Germinal center (tissue), 1 donor: ENCODE results near the gene PBRM1.
"Not testable (repeated sequence)": the region's sequence is repeated elsewhere in the genome, so short reads cannot be mapped to it uniquely, and the experiment has no call there.

Experiments used
- DNase-seq: peaks from one replicate; pipeline ENCODE4 v3.0.0; 2012; ENCODE audit warnings: mixed read lengths, low spot score

The PBRM1 gene

DNA sequence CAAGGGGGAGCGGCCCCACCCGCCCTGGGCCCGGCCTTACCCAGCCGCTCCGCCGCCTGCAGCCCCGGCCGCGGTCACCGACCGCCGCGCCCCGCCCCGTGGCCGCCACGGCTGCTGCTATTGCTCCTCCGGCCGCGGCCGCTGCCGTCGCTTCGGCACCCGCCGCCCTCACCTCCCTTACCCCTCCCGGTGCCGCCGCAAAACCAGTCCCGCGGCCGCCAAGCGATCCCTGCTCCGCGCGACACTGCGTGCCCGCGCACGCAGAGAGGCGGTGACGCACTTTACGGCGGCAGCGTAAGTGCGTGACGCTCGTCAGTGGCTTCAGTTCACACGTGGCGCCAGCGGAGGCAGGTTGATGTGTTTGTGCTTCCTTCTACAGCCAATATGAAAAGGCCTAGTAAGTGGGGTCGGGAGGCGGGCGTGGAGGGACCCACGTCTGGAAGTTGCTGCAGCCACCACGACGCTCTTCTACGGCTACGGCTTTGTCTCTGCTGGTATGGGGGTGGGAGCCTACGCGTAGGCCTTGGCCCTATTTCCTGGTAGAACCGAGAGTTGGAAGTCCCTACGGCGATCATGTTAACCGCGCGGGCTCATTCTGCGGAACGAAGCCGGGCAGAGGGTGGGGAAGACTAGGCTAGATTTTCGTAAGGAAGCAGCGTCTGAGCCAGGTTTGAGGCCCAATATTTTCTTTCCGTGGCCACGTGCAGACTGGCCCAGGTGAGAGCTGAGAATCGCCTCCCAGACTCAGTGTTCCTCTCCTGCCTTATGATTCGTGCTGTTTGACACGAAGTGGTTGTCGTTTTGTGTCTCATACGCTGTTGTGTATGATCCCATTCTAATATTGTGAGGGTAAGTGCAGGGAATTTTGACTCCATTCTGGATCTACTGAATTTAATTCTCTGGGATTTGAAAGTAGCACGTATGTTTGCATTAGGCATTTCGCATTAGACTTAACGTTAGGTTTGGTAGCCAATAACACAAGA is at the start of gene PBRM1, which contains the start of gene GNL3:
Gene PBRM1, minus strand, starts transcription at position 205 of the 983 bp plus-strand sequence.
Gene GNL3, plus strand, starts transcription at position 324 of the 983 bp plus-strand sequence. Its CDS starts 61 bp downstream, at position 385.
- peak; percentile 94 for DNase-seq

DNA sequence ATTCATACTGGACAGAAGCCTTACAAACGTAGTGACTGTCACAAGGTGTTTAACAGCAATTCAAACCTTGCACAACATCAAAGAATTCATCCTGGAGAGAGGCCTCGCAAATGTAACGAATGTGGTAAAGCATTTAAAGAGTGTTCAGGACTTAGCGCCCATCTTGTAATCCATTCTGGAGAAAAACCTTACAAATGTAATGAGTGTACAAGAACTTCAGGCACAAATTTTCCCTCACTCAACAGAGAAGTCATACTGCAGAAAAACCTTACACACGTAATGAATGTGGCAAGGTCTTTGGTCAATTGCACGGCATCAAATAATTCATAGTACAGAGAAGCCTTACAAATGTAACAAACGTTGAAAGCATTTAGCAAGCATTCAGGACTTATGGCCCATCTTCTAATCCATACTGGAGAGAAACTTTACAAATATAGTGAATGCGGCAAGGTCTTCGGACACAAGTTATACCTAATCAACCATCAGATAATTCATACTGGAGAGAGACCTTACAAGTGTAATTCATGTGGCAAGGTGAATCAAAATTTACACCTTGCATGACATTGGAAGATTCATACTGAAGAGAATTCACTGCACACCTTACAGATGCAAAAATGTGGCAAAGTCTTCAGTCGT is 47.7 kb upstream of the PBRM1 start:
- no peak for DNase-seq

DNA sequence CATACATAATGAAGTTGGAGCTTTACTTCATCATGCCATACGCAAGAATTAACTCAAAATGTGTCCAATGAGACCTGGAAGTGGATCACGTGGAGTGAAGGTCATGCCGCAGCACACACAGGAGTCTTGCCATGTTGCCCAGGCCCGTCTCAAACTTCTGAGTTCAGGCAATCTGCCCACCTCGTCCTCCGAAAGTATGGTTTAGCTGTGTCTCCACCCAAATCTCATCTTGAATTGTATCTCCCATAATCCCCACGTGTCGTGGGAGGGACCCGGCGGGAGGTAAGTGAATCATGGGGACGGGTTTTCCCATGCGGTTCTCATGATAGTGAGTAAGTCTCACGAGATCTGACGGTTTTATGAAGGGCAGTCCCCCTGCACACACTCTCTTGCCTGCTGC is 45.9 kb upstream of the PBRM1 start:
- no peak for DNase-seq

DNA sequence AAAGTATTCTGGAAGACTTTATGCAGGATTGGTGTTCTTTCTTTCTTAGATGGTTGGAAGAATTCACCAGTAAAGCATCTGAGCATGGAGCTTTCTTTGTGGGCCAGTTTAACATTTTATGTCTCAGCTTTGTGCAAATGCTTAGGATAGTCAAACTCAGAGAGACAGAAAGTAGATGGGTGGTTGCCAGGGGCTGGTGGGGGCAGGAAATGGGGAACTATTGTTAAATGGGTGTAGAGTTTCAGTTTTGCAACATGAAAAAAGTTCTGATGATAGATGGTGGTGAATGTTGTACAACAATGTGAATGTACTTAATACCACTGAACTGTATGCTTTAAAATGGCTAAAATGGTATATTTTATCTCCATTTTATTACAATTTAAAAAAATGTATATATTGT is 45.0 kb upstream of the PBRM1 start:
- DNase-seq: no peak

DNA sequence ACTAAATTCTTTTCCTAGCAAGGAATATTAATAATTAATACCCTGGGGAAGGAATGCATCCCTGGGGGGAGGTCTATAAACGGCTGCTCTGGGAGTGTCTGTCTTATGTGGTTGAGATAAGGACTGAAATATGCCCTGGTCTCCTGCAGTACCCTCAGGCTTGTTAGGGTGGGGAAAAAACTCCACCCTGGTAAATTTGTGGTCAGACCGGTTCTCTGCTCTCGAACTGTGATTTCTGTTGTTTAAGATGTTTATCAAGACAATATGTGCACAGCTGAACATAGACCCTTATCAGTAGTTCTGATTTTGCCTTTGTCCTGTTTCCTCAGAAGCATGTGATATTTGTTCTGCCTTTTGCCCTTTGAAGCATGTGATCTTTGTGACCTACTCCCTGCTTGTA is 43.0 kb upstream of the PBRM1 start:
- not testable (repeated sequence) for DNase-seq

DNA sequence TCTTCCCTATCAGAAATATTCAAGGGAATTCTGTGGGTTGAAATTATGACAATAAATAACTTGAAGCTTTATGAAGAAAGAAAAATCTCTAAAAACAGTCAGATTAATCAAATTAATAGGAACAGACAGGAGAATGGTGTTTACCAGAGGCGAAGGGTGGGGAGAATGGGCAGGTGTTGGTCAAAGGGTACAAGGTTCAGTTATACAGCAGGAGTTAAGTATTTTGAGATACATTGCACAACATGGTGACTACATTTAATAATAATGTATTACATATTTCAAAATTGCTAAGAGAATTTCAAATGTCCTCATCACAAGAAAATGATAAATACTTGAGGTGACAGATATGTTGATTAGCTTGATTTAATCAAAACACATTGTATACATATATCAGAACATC is 38.8 kb upstream of the PBRM1 start:
- DNase-seq: no peak

DNA sequence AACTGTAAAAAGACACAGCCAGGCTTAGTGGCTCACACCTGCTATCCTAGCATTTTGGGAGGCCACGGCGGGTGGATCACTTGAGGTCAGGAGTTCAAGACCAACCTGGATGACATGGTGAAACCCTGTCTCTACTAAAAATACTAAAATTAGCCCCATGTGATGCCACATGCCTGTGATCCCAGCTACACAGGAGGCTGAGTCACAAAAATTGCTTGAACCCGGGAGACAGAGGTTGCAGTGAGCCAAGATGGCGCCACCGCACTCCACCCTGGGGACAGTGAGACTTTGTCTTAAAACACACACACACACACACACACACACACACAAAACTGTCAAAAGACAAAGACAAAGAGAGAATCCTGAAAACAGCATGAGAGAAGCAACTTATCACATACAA is 38.2 kb upstream of the PBRM1 start:
- DNase-seq: no peak

DNA sequence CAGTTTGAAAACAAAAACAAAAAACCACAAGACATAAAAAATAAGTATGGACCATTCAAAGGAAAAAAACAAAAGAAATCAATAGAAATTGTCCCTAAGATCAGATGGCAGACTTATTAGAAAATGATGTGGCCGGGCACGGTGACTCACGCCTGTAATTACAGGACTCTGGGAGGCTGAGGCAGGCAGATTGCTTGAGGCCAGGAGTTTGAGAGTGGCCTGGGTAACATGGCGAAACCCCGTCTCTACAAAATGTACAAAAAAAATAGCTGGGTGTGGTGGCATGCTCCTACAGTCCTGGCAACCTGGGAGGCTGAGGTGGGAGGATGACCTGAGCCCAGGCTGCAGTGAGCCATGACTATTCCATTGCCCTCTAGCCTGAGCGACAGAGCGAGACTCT is 36.8 kb upstream of the PBRM1 start:
- no peak for DNase-seq

DNA sequence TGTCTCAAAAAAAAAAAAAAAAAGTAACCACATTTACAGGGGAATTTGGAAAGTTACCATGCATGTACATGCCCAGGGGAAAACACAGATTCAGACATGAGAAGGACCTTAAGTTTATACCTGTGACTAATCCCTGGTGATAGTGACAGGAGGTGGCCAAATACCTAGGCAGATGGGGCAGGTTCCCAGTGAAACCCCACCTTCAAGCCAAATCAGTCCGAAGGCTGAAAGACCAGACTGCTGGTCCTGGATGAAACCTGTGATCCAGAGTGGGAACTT is 36.0 kb upstream of the PBRM1 start:
- no peak for DNase-seq

DNA sequence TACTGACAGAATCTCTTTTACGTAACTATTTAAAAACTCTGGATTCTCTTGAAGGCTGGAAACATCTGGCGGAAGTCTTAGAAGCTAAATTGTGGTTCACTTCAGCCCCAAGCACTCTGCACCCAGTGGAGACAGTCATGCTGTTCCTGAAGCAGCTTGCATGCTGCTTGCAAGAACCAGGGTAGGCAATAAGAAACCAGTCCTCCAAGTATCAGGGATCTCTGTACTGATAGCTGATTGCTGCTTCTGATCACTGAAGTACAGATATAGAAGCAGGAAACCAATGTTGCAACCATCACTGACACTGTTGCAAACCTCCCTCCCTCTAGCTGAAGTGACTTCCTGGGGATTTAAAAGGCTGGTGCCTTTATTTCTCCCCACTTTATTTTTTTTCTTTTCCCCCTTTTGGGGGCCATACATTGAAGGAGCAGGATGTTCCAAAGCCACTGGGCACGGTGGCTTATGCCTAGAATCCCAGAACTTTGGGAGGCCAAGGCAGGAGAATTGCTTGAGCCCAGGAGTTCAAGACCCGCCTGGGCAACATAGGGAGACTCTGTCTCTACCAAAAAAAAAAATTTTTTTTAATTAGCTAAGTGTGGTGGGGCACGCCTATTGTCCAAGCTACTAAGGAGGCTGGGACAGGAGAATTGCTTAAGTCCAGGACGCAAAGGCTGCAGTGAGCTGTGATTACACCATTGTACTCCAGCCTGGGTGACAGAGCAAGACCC is 35.5 kb upstream of the PBRM1 start:
- DNase-seq: no peak

DNA sequence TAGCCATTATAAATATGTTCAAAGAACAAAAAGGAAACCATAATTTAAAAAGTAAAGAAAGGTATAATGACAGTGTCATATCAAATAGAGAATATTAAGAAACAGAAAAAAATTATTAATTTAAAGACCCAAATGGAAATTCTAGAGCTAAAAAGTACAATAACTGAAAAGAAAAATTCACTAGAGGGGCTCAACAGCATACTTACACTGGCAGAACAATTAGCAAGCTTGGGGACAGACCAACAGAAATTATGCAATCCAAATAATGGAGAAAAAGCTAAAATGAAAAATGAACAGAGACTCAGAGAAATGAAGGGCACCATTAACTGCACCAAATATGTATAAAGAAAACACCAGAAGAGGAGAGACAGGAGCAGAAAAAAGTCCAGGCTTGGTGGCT is 33.9 kb upstream of the PBRM1 start:
- no peak for DNase-seq

DNA sequence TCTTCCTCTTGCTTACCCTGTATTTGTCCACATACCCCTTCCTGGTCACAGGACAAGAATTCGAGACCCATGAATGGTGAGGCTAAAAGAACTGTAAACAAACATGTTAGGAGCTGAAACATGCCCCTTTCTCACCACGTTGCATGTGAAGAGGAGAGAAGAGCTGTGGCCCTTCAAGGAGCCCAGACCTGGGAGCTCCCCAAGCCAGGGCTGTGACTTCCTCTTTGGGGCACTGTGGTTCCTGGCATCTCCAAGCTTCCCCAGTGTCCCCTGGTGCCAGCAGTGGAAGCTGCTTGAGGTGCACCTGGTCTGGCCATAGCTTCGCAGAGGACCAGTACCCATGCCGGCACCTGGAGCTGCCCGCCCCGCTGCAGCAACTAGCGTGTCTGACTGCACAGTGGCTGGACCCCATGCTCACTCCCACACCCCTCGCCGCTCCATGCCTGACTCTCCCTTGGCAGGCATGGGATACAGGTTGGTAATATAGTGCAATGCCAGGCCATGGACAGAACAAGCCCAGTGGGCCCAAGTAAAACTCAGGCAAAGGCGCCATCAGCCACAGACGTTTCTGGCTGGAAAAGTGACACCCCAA is 30.1 kb upstream of the PBRM1 start:
- DNase-seq: no peak

DNA sequence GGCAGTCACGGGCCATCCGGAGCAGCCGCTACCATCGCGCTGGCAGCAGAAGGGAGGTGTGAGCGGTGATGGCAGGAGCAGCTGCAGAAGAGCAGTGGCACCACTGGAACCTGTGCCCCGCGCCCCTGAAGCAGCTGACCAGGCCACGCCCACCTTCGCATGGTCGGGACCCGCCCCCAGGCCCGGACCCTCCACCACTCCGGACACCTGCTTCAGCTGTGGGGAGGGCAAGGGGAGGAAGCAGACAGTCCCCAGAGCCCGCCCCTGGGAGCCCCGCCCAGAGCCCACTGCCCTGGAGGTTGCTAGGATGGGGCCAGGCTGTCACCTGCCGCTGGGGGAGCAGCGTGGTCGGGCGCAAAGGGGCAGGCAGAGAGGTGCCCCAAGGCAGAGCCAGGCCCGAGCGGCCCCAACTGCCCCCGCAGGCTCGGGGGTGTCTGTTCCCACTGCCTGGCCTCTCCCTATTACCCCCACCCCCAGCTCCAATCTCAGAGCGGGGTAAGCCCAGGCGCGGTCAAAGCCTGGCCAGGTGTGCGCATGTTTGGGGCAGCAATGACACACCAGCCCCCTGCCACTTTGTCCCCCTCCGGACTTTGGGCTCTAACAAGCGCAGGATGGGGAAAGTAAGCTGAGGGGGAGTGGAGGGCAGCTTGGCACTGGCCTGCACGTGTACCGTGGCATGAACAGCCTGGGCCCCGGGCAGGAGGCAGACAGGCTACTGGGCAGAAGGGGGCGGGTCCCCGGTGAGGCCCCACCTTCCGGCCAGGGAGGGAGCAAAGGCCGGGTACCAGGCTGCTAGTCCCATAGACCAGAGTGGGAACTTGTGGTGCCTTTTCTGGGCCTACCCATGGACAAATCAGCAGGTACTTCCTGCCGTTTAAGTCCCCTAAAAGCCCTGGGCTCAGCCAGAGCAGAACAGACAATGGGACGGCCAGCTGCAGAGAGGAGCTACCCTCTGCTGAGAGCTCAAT is 28.9 kb upstream of the PBRM1 start:
- no peak for DNase-seq

DNA sequence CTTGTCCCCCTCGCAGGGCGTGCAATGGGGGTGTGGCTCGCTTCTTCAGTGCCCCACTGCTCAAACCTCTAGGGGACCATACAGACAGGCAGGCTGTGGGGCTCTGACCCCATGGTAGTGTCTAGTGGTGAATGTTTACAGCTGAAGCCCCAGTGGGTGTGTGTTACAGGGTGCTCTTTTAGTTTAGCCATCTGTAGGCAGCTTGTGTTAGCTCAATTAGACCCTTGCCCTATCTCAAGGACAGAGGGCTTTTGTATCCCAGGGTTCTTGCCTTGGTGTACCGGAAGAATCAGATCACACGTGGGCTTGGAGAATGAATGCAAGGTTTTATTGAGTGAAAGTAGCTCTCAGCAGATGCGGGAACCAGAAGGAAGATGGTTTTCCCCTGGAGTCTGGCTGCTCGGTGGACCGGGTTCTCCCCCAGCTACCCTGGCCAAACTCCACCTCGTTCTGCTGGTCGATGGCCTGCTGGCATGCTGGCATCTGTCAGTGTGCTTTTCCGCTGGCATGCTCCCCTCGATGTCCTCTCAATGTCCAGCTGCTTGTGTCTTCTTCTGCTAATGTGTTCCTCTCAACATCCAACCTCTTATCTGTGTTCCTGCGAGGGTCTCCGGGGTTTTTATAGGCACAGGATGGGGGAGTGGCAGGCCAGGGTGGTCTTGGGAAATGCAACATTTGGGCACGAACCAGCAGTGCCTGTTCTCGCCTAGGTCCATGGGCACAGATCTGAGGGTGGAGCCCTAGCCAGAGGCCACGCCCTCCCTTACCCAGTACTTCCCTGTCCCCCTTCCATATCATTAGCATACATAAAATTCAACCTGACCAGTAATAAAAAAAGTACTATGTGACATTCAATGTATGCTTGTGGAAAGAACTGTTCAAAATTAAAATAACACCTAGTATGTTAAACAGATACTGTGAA is 26.8 kb upstream of the PBRM1 start:
- DNase-seq: no peak

DNA sequence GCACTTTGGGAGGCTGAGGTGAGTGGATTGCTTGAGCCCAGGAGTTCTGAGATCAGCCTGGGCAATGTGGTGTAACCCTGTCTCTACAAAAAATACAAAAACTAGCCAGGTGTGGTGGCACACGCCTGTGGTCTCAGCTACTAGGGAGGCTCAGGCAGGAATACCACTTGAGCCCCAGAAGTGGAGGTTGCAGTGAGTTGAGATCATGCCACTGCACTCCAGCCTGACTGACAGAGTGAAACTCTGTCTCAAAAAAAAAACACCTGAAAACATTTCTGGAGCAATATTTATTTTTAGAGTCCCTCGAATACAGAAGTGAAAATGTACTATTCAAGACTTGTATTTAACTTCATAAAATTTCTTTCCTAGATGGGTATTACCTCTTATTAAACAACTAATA is 24.8 kb upstream of the PBRM1 start:
- no peak for DNase-seq

DNA sequence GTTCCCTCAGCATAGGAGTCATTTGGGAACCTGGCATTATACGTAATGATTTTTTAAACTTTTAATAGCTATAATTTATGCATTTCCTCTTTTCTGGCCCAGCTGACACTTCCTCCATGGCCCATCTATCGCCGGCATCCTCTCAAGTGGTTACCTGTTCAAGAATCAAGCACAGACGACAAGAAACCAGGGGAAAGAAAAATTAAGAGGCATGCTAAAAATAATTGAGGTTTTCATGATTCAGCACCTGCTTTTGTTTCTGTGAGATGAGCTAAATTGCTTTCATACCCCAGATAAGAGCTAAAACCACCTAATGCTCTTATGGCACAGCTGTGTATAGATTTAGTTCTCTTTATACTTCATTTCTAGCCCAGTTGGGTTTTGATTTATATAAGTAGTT is 21.9 kb upstream of the PBRM1 start:
- DNase-seq: peak; percentile 48

DNA sequence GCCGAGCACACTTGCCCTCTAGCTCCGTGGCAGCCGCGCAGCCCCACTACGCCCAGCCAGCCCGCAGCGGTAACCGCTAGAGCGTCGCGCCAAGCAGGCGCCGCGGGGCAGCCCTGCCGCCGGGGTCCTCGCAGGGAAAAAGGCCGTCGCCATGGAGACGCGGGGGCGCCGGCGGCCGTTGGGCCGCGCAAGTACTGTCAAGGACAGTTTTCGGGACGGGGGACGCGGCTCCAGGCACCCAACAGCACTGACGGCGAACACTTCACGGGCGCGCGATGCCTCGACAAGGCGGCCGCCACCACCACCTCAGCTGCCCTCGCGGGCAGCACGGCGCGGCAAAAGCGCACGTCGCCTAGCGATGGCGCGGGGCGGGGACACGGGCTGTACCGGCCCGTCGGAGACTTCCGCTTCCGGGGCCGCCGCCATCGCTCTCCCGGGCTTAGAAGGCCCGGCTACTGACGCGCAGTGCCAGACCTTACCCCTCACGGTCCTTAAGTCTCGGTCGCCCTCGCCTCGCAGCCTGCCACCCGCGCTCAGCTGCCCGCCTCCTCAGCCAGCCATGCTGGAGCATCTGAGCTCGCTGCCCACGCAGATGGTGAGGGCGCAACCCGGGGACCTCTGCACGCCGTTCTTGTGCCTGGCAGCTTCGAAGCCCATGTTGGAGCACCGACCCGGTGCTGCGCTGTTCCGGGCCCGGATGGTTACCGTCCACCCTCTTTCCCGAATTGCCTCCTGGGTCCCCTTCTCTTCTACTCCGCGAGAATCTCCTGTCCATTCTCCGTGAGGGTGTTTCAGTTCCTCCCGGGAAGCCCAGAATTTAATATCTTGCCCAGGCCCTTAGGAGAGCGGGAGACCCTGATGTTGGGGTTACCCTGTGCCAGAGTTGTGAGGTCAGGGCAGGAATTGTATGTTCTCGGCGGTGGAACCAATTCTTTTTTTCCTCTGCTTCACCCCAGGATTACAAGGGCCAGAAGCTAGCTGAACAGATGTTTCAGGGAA is 20.3 kb upstream of the PBRM1 start, which contains the start of the genes GLT8D1 and SPCS1:
Gene GLT8D1, minus strand, starts transcription at position 104 of the 999 bp plus-strand sequence. CDS start 5,331 bp downstream, outside the sequence.
Gene SPCS1, plus strand, starts transcription at position 419 of the 999 bp plus-strand sequence. Its CDS starts 141 bp downstream, at position 560.
- peak; percentile 89 for DNase-seq

DNA sequence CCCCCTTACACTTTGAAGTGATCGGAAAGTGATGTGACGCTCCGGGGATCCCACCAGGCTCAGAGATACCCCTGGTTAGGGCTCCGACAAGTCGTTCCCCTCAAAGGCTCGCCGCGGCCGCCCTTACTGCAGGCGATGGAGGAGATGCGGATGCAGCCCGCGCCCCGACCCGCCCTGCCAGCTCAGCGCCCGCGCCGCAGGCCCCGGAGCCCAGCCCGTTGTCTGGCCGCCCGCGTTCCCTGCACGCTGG is 19.6 kb upstream of the PBRM1 start:
- no peak for DNase-seq
